Erythroblast (primary cell): ENCODE measurements around the gene TIMM29.

Experiments used
- DNase-seq, 2 experiments: peaks; one replicate each; lab custom pipeline; 2025; lab: John Stamatoyannopoulos, UW
- GATA1 ChIP-seq: IDR thresholded peaks from 2 replicates; pipeline ENCODE4 v1.6.1; 2011; ENCODE audit warnings: low read depth, mild to moderate bottlenecking, control low read depth, low read length, moderate library complexity
- POLR2A ChIP-seq: IDR thresholded peaks from 2 replicates; pipeline ENCODE4 v1.6.1; 2011; ENCODE audit warnings: mild to moderate bottlenecking, low read length

Gene TIMM29

GRCh38 chr19:10971107-10971726, 42.6 kb downstream of the TIMM29 start:
- TF ChIP-seq POLR2A (no peak), GATA1 (no peak)
- no peak for DNase-seq

GRCh38 chr19:10975374-10976130, 46.9 kb downstream of the TIMM29 start:
- no peak for TF ChIP-seq GATA1
- no peak for TF ChIP-seq POLR2A
- DNase-seq, result no peak

GRCh38 chr19:10976131-10976892, 47.7 kb downstream of the TIMM29 start:
- TF ChIP-seq POLR2A (no peak), GATA1 (no peak)
- DNase-seq, result no peak

GRCh38 chr19:10977742-10978092, 49.1 kb downstream of the TIMM29 start:
- TF ChIP-seq GATA1 (no peak), POLR2A (no peak)
- DNase-seq, result no peak
